GM21447 (cell line): Measurements from ENCODE around the gene KIAA1328.

Experiments
- ATAC-seq: cut with Tn5 transposase; IDR thresholded peaks from one replicate; pipeline ENCODE4 v1.9.1; 2021; ENCODE audit not compliant: unreplicated experiment

Gene KIAA1328

GRCh38 chr18:37249171-37249886, 420.4 kb downstream of the KIAA1328 start:
- ATAC-seq: no peak

- no peak for ATAC-seq
These were observed 421.1 kb downstream of the KIAA1328 start for GRCh38 chr18:37249895-37250618.

- no peak for ATAC-seq
These were observed 422.8 kb downstream of the KIAA1328 start for GRCh38 chr18:37251679-37252078.

GRCh38 chr18:37252342-37252741, 423.4 kb downstream of the KIAA1328 start:
- no peak for ATAC-seq

- ATAC-seq: no peak
These were observed 424.0 kb downstream of the KIAA1328 start for GRCh38 chr18:37252854-37253393.

GRCh38 chr18:37253394-37254235, 424.7 kb downstream of the KIAA1328 start:
- ATAC-seq: no peak

- ATAC-seq: no peak
These were observed 425.4 kb downstream of the KIAA1328 start for GRCh38 chr18:37254236-37254754.

GRCh38 chr18:37254973-37255372, 426.0 kb downstream of the KIAA1328 start:
- ATAC-seq: no peak

- ATAC-seq: no peak
These were observed 429.2 kb downstream of the KIAA1328 start for GRCh38 chr18:37258131-37258530.

- no peak for ATAC-seq
These were observed 429.9 kb downstream of the KIAA1328 start for GRCh38 chr18:37258819-37259218.

GRCh38 chr18:37259711-37260110, 430.8 kb downstream of the KIAA1328 start:
- no peak for ATAC-seq

GRCh38 chr18:37260367-37261093, 431.6 kb downstream of the KIAA1328 start:
- no peak for ATAC-seq

GRCh38 chr18:37261246-37261840, 432.4 kb downstream of the KIAA1328 start:
- ATAC-seq: no peak

- ATAC-seq: no peak
These were observed 433.1 kb downstream of the KIAA1328 start for GRCh38 chr18:37261988-37262387.

GRCh38 chr18:37264956-37265355, 436.0 kb downstream of the KIAA1328 start:
- ATAC-seq: no peak

- no peak for ATAC-seq
These were observed 436.5 kb downstream of the KIAA1328 start for GRCh38 chr18:37265382-37265781.

GRCh38 chr18:37266290-37266689, 437.4 kb downstream of the KIAA1328 start:
- ATAC-seq: no peak

- no peak for ATAC-seq
These were observed 441.2 kb downstream of the KIAA1328 start for GRCh38 chr18:37270038-37270665.

- ATAC-seq: no peak
These were observed 441.7 kb downstream of the KIAA1328 start for GRCh38 chr18:37270666-37271052.

- ATAC-seq: no peak
These were observed 443.3 kb downstream of the KIAA1328 start for GRCh38 chr18:37272226-37272625.
